Retinal pigment epithelial cell (primary cell): ENCODE results near the gene P2RY2.

Experiments used
- DNase-seq: peaks from one replicate; pipeline ENCODE4 v3.0.0-alpha.2; 2010; ENCODE audit warnings: low read depth
- H3K4me3 ChIP-seq: 2 replicates; pipeline ENCODE4 v1.5.1; 2011; ENCODE audit warnings: mild to moderate bottlenecking, low read length, control low read depth, moderate library complexity
- CTCF ChIP-seq: conservative IDR thresholded peaks from 2 replicates; pipeline ENCODE4 v1.5.1; 2011; ENCODE audit warnings: low read depth, low read length, control low read depth, inconsistent platforms

The P2RY2 gene

GRCh38 chr11:73274722-73275380, 56.8 kb downstream of the P2RY2 start:
- H3K4me3 ChIP-seq = no peak overlapping the region
- no peak for TF ChIP-seq CTCF
- DNase-seq = no peak

- H3K4me3 ChIP-seq = no peak overlapping the region
- no peak for TF ChIP-seq CTCF
- DNase-seq = no peak
These were observed 57.3 kb downstream of the P2RY2 start for GRCh38 chr11:73275381-73275750.

GRCh38 chr11:73277467-73277866, 59.4 kb downstream of the P2RY2 start:
- TF ChIP-seq CTCF = no peak
- no peak for DNase-seq
- no peak overlapping the region for H3K4me3 ChIP-seq

GRCh38 chr11:73280626-73281025, 62.5 kb downstream of the P2RY2 start:
- H3K4me3 ChIP-seq = no peak overlapping the region
- no peak for TF ChIP-seq CTCF
- no peak for DNase-seq

GRCh38 chr11:73281201-73281741, 63.2 kb downstream of the P2RY2 start:
- TF ChIP-seq CTCF = no peak
- DNase-seq = no peak
- H3K4me3 ChIP-seq = no peak overlapping the region

- H3K4me3 ChIP-seq = no peak overlapping the region
- no peak for DNase-seq
- TF ChIP-seq CTCF = no peak
These were observed 63.9 kb downstream of the P2RY2 start for GRCh38 chr11:73281796-73282660.
